ENCODE measurements around the gene FASTKD3. TPM values are rescaled to one million over a fixed set of nuclear protein-coding genes. Genes with fewer than 3 reads are reported as not detected.
"Not testable (repeated sequence)": the region's sequence is repeated elsewhere in the genome, so short reads cannot be mapped to it uniquely, and the experiment has no call there.

Gene FASTKD3, protein sequence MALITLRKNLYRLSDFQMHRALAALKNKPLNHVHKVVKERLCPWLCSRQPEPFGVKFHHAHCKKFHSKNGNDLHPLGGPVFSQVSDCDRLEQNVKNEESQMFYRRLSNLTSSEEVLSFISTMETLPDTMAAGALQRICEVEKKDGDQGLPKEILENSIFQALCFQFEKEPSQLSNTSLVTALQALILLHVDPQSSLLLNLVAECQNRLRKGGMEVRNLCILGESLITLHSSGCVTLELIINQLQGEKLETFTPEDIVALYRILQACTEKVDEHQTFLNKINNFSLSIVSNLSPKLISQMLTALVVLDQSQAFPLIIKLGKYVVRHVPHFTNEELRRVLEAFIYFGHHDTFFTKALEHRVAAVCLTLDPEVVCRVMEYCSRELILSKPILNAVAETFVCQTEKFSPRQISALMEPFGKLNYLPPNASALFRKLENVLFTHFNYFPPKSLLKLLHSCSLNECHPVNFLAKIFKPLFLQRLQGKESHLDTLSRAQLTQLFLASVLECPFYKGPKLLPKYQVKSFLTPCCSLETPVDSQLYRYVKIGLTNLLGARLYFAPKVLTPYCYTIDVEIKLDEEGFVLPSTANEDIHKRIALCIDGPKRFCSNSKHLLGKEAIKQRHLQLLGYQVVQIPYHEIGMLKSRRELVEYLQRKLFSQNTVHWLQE
- total RNA-seq, result 1 to 10 TPM; 4.0 to 7.7 TPM

DNA sequence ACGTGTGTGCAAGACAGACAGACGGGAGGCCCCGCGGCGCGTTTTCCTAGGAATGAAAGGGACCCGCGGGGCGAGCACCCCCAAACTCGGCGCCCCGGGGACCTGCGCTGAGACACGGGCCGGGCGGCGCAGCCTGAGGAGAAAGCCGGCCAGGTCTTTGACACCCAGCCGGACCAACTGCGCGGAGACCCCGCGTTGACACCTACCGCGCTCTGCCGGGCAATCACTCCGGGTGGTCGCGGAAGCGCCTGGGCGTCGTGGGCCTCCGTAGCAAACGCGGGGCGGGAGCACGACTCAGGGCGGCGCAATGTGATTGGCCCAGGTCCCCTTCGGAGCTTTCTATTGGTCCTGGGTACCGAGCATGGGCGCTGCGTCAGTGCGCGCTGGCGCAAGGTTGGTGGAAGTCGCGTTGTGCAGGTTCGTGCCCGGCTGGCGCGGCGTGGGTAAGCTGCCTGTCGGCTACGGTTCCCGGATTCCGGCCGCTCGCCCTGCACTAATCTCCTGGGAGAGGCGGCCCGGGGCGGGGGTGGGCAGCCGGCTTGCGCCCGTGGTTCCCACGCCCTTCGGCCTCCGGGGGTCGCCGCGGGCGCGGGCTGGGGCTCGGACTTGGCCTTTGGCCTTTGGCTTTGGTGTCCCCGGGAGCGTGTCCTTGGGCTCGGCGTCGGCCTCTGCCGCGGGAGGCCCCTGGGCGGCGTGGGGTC, at the start of gene FASTKD3, which contains the start of gene MTRR:
Gene FASTKD3 (minus strand): TSS at position 259 of the 701 bp plus-strand sequence. CDS start 948 bp downstream, outside the sequence.
Gene MTRR (plus strand): TSS at position 376 of the 701 bp plus-strand sequence. CDS start 1,647 bp downstream, outside the sequence.
- peak; percentile 91 for DNase-seq
- H3K27me3 Mint-ChIP-seq (ENCODE audit: low read depth), result no peaks in the 10 kb centered on the region
- H3K27ac Mint-ChIP-seq, result peak within 1 kb of the TSS; percentile 82
- H3K4me1 Mint-ChIP-seq (ENCODE audit: low read depth), result peaks cover 64% of the 10 kb centered on the region
- intact Hi-C loops (cut with micrococcal nuclease), result loop anchor here (1.0 to 2.0 kb wide), 4 partner anchors 9 to 1236 kb away; partner anchors contain the start of genes NSUN2, SRD5A1 and TENT4A
- H3K4me3 Mint-ChIP-seq, result peak within 1 kb of the TSS; percentile 96
- CTCF ChIA-PET, result interaction anchor here (0.7 to 2.9 kb wide), 4 partner anchors 10 to 1585 kb away, joined by 3 to 12 read pairs (median 3); no protein-coding TSS in a partner anchor
- peaks cover 32% of the 10 kb centered on the region for H3K36me3 Mint-ChIP-seq (ENCODE audit: low read depth)
- H3K9me3 Mint-ChIP-seq, result no peaks in the 10 kb centered on the region

DNA sequence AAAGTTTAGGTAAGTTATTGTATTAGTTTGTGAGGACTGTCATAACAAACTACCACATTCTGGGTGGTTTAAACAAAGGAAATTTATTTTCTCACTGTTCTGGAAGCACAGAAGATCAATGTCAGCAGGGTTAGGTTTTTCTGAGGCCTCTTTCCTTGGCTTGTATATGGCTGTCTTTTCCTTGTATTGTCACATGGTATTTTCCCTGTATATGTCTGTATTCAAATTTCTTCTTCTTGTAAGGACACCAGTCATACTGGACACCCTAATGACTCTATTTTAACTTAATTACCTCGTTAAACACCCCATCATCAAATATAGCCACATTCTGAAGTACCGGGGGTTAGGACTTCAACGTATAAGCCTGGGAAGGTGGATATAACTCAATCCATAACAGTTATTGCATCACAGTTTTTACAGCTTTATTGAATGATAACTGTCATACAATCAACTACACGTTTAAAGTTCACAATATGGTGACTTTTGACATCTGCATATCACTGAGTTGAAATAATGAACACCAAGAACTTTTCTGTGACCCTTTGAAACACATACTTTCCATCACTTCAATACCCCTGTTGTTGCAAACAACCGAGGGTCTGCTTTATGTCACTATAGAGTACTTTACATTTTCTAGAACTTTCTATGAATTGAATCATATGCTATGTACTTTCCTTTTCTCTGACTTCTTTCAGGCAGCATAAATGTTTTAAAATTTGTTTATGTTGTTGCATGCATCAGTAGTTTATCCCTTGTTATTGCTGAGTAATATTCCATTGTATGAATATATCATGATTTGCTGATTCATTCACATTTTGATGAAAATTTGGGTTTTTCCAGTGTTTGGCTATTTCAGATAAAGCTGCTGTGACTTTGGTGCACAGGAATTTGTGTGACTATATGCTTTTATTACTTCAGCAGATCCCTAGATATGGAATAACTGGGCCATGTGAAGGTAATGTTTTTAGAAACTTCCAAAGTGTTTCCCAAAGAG, 48.6 kb upstream of the FASTKD3 start:
- peaks cover 7% of the 10 kb centered on the region for H3K36me3 Mint-ChIP-seq (ENCODE audit: low read depth)
- no peak for DNase-seq
- no peak overlapping the region for H3K27ac Mint-ChIP-seq
- H3K9me3 Mint-ChIP-seq, result peaks cover 11% of the 10 kb centered on the region
- CTCF ChIA-PET, result interaction anchor here (1.0 kb wide), 1 partner anchor 31 kb away, joined by 3 read pairs; no protein-coding TSS in a partner anchor
- no peaks in the 10 kb centered on the region for H3K4me1 Mint-ChIP-seq (ENCODE audit: low read depth)
- H3K27me3 Mint-ChIP-seq (ENCODE audit: low read depth), result peaks cover 6% of the 10 kb centered on the region
- H3K4me3 Mint-ChIP-seq, result no peak overlapping the region
- intact Hi-C loops (cut with micrococcal nuclease), result no loop called here

DNA sequence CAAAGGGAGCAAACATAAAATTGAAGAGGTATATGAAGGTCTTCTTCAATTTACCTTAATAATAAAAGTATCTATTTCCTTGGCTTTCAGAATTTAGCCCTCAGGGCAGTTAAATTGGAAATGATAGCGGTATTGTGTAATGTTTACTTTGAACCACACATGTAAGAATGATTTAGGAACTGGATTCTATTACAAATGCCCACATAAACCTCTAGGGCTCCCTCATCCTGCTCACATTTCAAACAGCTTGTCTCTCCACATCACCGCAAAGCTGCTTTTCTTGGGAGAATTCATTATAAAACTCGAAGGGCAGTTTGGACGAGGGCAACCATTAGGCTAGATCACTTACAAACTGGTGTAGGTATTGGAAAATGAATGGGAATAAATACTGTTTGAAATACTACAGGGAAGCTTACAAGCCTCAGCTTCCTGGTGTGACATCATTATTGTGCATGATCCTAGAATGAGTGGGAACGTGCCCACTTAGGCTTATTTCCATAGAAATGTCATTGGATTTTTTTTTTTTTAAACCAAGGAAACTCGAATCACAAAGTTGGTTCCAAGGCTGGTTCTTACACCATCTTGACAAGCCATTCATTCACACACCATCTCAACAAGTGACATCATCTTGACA, 47.5 kb upstream of the FASTKD3 start:
- CTCF ChIA-PET, result interaction anchor here (1.0 kb wide), 1 partner anchor 30 kb away, joined by 3 read pairs; no protein-coding TSS in a partner anchor
- peaks cover 6% of the 10 kb centered on the region for H3K27me3 Mint-ChIP-seq (ENCODE audit: low read depth)
- peaks cover 17% of the 10 kb centered on the region for H3K36me3 Mint-ChIP-seq (ENCODE audit: low read depth)
- H3K27ac Mint-ChIP-seq, result no peak overlapping the region
- no peak for DNase-seq
- H3K4me3 Mint-ChIP-seq, result no peak overlapping the region
- intact Hi-C loops (cut with micrococcal nuclease), result no loop called here
- H3K9me3 Mint-ChIP-seq, result peaks cover 20% of the 10 kb centered on the region
- H3K4me1 Mint-ChIP-seq (ENCODE audit: low read depth), result no peaks in the 10 kb centered on the region

DNA sequence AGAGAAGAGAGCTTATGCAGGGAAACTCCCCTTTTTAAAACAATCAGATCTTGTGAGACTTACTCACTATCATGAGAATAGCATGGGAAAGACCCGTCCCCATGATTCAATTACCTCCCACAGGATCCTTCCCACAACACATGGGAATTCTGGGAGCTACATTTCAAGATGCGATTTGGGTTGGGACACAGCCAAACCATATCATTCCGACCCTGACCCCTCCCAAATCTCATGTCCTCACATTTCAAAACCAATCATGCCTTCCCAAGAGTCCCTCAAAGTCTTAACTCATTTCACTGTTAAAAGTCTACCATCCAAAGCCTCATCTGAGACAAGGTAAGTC, 42.6 kb upstream of the FASTKD3 start:
- peaks cover 47% of the 10 kb centered on the region for H3K9me3 Mint-ChIP-seq
- H3K4me1 Mint-ChIP-seq (ENCODE audit: low read depth); CTCF ChIA-PET; H3K27ac Mint-ChIP-seq; H3K4me3 Mint-ChIP-seq; H3K27me3 Mint-ChIP-seq (ENCODE audit: low read depth); intact Hi-C loops (cut with micrococcal nuclease); DNase-seq: not testable (repeated sequence)
- peaks cover 50% of the 10 kb centered on the region for H3K36me3 Mint-ChIP-seq (ENCODE audit: low read depth)

DNA sequence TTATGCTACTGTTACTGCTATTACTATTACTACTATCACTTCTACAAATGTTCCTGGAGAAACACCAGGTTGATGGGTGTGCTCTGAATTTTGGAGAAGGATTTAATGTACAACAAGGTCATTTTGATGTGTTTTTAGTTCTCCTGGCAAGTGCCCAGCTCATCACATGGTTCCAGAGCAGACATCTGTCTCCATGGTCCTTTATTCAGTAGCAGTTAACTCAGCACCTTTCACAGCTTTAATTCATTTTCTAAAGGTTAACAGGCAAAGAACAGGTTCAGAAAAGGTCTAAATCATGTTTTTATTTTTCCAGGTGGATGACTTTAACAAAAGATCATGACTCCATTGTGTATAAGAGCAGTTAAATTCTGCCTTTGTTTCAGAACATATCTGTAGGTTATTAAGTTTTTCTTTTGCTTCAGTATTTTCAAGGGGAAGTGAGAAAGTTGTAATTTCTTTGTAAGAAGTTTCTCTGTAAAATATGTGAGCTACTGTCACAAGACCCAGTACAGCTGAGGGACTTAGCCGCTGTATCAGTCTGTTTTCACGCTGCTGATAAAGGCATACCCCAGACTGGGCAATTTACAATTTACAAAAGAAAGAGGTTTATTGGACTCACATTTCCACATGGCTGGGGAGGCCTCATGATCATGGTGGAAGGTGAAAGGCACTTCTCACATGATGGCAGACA, 42.1 kb upstream of the FASTKD3 start:
- intact Hi-C loops (cut with micrococcal nuclease), result no loop called here
- H3K4me1 Mint-ChIP-seq (ENCODE audit: low read depth), result no peaks in the 10 kb centered on the region
- no peak overlapping the region for H3K4me3 Mint-ChIP-seq
- H3K27ac Mint-ChIP-seq, result no peak overlapping the region
- peaks cover 4% of the 10 kb centered on the region for H3K27me3 Mint-ChIP-seq (ENCODE audit: low read depth)
- CTCF ChIA-PET, result interaction anchor here (1.0 kb wide), 1 partner anchor 10 kb away, joined by 3 read pairs; no protein-coding TSS in a partner anchor
- no peak for DNase-seq
- H3K9me3 Mint-ChIP-seq, result peaks cover 47% of the 10 kb centered on the region
- H3K36me3 Mint-ChIP-seq (ENCODE audit: low read depth), result peaks cover 52% of the 10 kb centered on the region

DNA sequence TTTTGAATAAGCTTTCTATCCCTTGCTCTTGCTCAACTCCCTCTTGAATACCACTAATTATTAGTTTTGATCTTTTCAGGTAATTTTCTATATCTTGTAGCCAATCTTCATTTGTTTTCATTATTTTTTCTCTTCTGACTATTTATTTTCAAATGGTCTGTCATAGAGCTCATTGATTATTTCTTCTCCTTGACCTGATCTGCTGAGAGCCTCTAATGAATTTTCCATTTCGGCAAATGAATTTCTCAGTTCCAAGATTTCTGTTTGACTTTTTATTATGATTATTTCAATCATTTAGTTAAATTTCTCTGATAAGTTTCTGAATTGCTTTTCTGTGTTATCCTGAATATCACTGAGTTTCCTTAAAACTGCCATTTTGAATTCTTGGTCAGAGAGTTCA, 39.5 kb upstream of the FASTKD3 start:
- peaks cover 45% of the 10 kb centered on the region for H3K9me3 Mint-ChIP-seq
- peaks cover 75% of the 10 kb centered on the region for H3K36me3 Mint-ChIP-seq (ENCODE audit: low read depth)
- peaks cover 9% of the 10 kb centered on the region for H3K4me1 Mint-ChIP-seq (ENCODE audit: low read depth)
- H3K4me3 Mint-ChIP-seq, result no peak overlapping the region
- no peak overlapping the region for H3K27ac Mint-ChIP-seq
- H3K27me3 Mint-ChIP-seq (ENCODE audit: low read depth), result no peaks in the 10 kb centered on the region
- intact Hi-C loops (cut with micrococcal nuclease), result no loop called here
- CTCF ChIA-PET, result interaction anchor here (0.8 kb wide), 1 partner anchor 19 kb away, joined by 5 read pairs; no protein-coding TSS in a partner anchor
- no peak for DNase-seq

DNA sequence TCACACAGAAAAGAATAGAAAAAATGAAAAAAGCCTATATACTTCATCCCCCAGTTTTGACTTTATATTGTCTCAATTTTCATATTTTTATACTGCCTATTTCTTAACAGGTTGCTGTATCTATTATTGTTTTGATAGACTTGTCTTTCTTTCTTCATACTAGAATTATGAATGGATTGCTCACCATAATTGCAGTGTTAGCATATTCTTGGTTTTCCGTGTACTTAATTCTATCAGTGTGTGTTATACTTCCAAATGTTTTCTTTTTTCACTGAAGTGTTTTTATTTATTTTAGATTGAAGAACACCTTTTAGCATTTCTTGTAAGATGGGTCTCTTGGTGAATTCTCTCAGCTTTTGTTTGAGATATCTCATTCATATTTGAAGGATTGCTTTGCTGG, 38.8 kb upstream of the FASTKD3 start:
- Mint-ChIP-seq H3K4me1 (ENCODE audit: low read depth) (peaks cover 10% of the 10 kb centered on the region), H3K36me3 (ENCODE audit: low read depth) (peaks cover 77% of the 10 kb centered on the region), H3K27me3 (ENCODE audit: low read depth) (no peaks in the 10 kb centered on the region), H3K9me3 (peaks cover 38% of the 10 kb centered on the region), H3K27ac (no peak overlapping the region), H3K4me3 (no peak overlapping the region)
- intact Hi-C loops (cut with micrococcal nuclease), result no loop called here
- DNase-seq, result no peak
- CTCF ChIA-PET, result interaction anchor here (0.8 kb wide), 1 partner anchor 20 kb away, joined by 5 read pairs; no protein-coding TSS in a partner anchor

DNA sequence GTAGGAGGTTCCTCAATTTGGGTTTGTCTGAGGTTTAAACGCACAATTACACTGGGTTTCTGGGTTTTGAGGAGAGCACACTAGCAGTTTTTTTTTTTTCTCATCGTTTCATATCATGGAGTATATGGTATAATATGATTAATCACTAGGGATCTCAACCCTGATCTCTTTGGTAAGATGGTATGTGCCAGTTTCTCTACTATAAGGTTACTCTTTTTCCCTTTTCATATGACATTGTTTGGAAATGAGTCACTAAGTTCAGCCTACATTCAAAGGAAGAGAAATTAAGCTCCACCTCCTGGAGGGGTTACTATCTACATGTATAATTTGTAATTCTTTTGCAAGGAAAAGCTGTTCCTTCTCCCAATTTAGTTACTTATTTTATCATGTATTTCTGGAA, 35.3 kb upstream of the FASTKD3 start:
- CTCF ChIA-PET, result interaction anchor here (1.5 kb wide), 1 partner anchor 17 kb away, joined by 5 read pairs; no protein-coding TSS in a partner anchor

DNA sequence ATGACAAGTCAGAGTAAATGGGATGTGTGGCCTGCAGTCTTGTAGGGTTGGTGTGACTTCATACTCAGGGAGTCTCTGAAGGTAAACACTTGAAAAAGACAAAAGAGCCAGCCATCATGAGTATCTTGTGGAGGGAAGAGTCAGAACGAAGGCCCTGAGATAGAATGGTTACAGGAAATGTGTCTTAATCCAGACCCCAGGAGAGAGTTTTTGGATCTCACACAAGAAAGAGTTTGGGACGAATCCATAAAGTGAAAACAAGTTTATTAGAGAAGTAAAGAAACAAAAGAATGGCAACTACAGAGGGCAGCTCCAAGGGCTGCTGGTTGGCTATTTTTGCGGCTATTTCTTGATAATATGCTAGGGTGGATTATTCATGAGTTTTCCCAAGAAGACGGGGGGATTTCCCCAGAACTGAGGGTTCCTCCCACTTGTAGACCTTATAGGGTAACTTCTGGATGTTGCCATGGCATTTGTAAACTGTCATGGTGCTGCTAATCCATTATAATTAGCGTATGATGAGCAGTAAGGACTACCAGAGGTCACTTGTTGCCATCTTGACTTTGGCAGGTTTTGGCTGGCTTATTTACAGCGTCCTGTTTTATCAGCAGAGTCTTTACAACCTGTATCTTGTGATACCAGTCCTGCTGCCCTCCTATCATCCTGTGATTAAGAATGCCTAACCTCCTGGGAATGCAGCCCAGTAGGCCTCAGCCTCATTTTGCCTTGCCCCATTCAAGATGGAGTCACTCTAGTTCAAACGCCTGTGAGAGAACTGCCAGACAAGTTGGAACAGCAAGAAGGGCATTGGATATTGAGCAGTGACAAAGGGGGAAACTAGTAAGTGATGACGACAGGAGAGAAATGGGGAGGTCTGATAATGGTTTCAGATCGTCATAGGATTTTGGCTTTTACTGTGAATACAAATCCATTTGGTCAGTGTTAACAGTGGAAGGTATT, 34.1 kb upstream of the FASTKD3 start:
- Mint-ChIP-seq H3K4me3 (no peak overlapping the region), H3K36me3 (ENCODE audit: low read depth) (peaks cover 70% of the 10 kb centered on the region), H3K27me3 (ENCODE audit: low read depth) (no peaks in the 10 kb centered on the region), H3K9me3 (peaks cover 8% of the 10 kb centered on the region), H3K27ac (no peak overlapping the region), H3K4me1 (ENCODE audit: low read depth) (peaks cover 10% of the 10 kb centered on the region)
- DNase-seq, result no peak
- intact Hi-C loops (cut with micrococcal nuclease), result no loop called here
- CTCF ChIA-PET, result interaction anchor here (1.8 kb wide), 1 partner anchor 16 kb away, joined by 5 read pairs; no protein-coding TSS in a partner anchor

More for the DNA sequence above, 35.3 kb upstream of the FASTKD3 start:
- Mint-ChIP-seq H3K27me3 (ENCODE audit: low read depth) (no peaks in the 10 kb centered on the region), H3K4me1 (ENCODE audit: low read depth) (peaks cover 10% of the 10 kb centered on the region), H3K4me3 (no peak overlapping the region), H3K36me3 (ENCODE audit: low read depth) (peaks cover 70% of the 10 kb centered on the region), H3K27ac (no peak overlapping the region), H3K9me3 (peaks cover 18% of the 10 kb centered on the region)
- intact Hi-C loops (cut with micrococcal nuclease), result no loop called here
- DNase-seq, result no peak

DNA sequence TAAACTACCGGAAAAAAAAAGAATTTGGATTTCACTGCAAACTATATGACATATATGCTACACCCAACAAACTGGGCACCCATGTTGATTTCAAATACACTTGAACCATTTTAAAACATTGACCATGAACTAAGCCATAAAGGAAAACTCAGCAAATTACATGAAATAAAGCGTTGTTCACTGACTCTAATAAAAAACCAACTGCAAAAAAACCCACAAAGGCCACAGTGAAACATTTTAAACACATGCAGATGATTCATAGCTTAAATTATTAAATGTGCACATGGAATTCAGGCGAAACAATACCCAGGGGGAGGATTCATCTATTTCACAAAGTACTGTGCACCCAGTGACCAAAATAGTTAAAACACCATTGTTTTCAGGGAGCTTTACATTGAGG, 33.4 kb upstream of the FASTKD3 start:
- CTCF ChIA-PET, result interaction anchor here (1.8 kb wide), 1 partner anchor 15 kb away, joined by 5 read pairs; no protein-coding TSS in a partner anchor
- intact Hi-C loops (cut with micrococcal nuclease), result no loop called here
- no peaks in the 10 kb centered on the region for H3K27me3 Mint-ChIP-seq (ENCODE audit: low read depth)
- peaks cover 70% of the 10 kb centered on the region for H3K36me3 Mint-ChIP-seq (ENCODE audit: low read depth)
- H3K4me3 Mint-ChIP-seq, result no peak overlapping the region
- H3K4me1 Mint-ChIP-seq (ENCODE audit: low read depth), result peaks cover 10% of the 10 kb centered on the region
- H3K27ac Mint-ChIP-seq, result no peak overlapping the region
- peaks cover 3% of the 10 kb centered on the region for H3K9me3 Mint-ChIP-seq
- no peak for DNase-seq

Data from activated naive CD4-positive, alpha-beta T cell treated with anti-CD3 and anti-CD28 coated beads for 36 hours (primary cell).